ENCODE results near the gene LRRC17. TPM values are rescaled to one million over a fixed set of nuclear protein-coding genes. Genes with fewer than 3 reads are reported as not detected.

LRRC17 gene
- total and polyA plus RNA-seq, 2 of the 4 experiments (the other 2 are of a cell fraction), result 250 to 280 TPM

DNA sequence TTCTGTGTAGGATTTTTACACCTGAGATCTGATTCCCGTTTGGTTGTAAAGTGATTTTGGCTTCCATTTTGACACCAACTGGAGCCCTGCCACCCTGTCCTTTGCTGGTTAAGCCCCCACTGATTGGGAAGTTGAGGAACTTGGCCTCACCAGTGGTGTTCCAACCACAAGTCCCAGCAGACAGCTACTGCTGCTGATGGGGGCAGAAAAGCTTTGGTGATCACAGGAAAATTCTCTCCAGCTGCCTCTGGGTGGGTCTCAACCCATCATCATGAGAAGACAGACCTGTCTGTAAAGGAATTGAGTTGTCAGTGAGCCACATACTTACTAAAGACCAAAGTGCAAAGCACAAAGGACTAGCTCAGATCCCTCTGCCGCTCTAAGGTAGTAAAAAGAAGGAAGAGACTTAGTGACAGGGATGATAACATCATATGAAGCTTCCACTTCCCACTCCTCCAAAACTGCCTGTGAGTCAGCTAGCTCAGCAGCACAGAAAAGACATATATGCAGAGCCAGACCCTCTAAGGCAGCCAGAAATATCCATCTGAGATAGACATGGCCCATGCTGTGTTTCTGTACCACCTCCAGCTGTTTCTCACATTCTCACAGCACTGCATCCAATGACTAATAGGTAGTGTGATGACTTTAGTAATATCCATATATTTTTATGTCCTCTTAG, 22.4 kb upstream of the LRRC17 start:
- Histone ChIP-seq H3K23ac (ENCODE audit: low read depth, low read length) (peak overlapping the region; percentile 47), H3K9me1 (ENCODE audit: insufficient read depth, low read length) (peaks cover 11% of the 10 kb centered on the region), H3K4me1 (ENCODE audit: control insufficient read depth, insufficient read depth, low read length) (peaks cover 12% of the 10 kb centered on the region), H2AFZ (replicated peaks; ENCODE audit: low read length, poor library complexity) (peak overlapping the region; percentile 75), H3K4me3 (ENCODE audit: insufficient read depth, low read depth, low read length) (no peak overlapping the region), H3K9me3 (ENCODE audit: control insufficient read depth, insufficient read depth, low read length) (no peaks in the 10 kb centered on the region), H3K14ac (replicated peaks; ENCODE audit: low read depth, low read length) (peak overlapping the region; percentile 79), H2AK9ac (replicated peaks; ENCODE audit: low read depth, low read length, poor library complexity) (peak overlapping the region; percentile 18), H3K36me3 (ENCODE audit: control insufficient read depth, insufficient read depth, low read length) (no peaks in the 10 kb centered on the region), H3K9ac (ENCODE audit: low read depth, low read length) (no peak overlapping the region), H3K4me2 (ENCODE audit: low read depth, low read length) (peak overlapping the region; percentile 35), H3K18ac (ENCODE audit: low read depth, low read length) (peak overlapping the region; percentile 93), H2BK120ac (ENCODE audit: low read depth, low read length) (peak overlapping the region; percentile 87), H2BK15ac (ENCODE audit: low read depth, low read length) (peak overlapping the region; percentile 85), H3K4ac (ENCODE audit: low read depth, low read length) (peak overlapping the region; percentile 70), H2BK20ac (ENCODE audit: low read depth, low read length) (peak overlapping the region; percentile 87), H3K79me1 (ENCODE audit: low read depth in 1 of 2, low read length in 2 of 2) (peaks cover 0 to 4% of the 10 kb centered on the region in 2 experiments; a peak in 2 of 4 replicates), H3K27me3 (ENCODE audit: control insufficient read depth, insufficient read depth, low read length) (no peaks in the 10 kb centered on the region), H4K8ac (ENCODE audit: low read depth in 2 of 2, low read length in 2 of 2) (peak overlapping the region; percentile 74 to 81), H3K56ac (ENCODE audit: extremely low read depth, insufficient read depth, low read length) (peak overlapping the region; percentile 31; the same call in 1 of the 2 replicates), H2BK5ac (ENCODE audit: low read depth, low read length, poor library complexity, severe bottlenecking) (peak overlapping the region; percentile 73), H4K20me1 (ENCODE audit: insufficient read depth, low read length) (no peaks in the 10 kb centered on the region), H4K5ac (ENCODE audit: low read depth, low read length) (peak overlapping the region; percentile 90), H2AK5ac (ENCODE audit: low read depth, low read length) (peak overlapping the region; percentile 83), H3K27ac (ENCODE audit: insufficient read depth, low read length) (peak overlapping the region; percentile 85), H4K91ac (ENCODE audit: insufficient read depth, low read depth, low read length) (peak overlapping the region; percentile 93)
- DNase-seq (peak; percentile 91), ATAC-seq (ENCODE audit: low read depth) (peak; percentile 60)
- intact Hi-C loops (cut with micrococcal nuclease), result no loop called here
- WGBS, 2 experiments (ENCODE audit: extremely low coverage in 2 of 2, insufficient read length in 1 of 2), result no CpG with 5 or more reads among the region's 2 CpGs
- POLR2A ChIA-PET (ENCODE audit: unreplicated experiment), result no interaction called here
- no peak for TF ChIP-seq BHLHE40 (IDR thresholded peaks at IDR 0.05; ENCODE audit: low read depth, low read length)
- TF ChIP-seq USF2 (IDR thresholded peaks at IDR 0.05; ENCODE audit: low read depth, low read length), result no peak
- peak; percentile 33; the same call in 1 of the 2 replicates for TF ChIP-seq POLR2A (IDR thresholded peaks at IDR 0.05; ENCODE audit: low read depth, low read length)
- 0 out of 2 replicates have a peak, but pooled peaks have one; percentile 26 for TF ChIP-seq FOS (IDR thresholded peaks at IDR 0.05; ENCODE audit: low read depth, low read length)
- TF ChIP-seq CEBPB (IDR thresholded peaks at IDR 0.05; ENCODE audit: low read depth, low read length), result no peak
- no peak for TF ChIP-seq RFX5 (IDR thresholded peaks at IDR 0.05; ENCODE audit: low read depth, low read length)
- no peak for TF ChIP-seq MAZ (IDR thresholded peaks at IDR 0.05; ENCODE audit: borderline replicate concordance, low read depth, low read length)
- no peak for TF ChIP-seq NFE2L2 (IDR thresholded peaks at IDR 0.05; ENCODE audit: low read depth, low read length)
- TF ChIP-seq RCOR1 (IDR thresholded peaks at IDR 0.05; ENCODE audit: insufficient replicate concordance, low read length), result no peak
- no peak for TF ChIP-seq MXI1 (IDR thresholded peaks at IDR 0.05; ENCODE audit: borderline replicate concordance, low read depth, low read length)
- no peak for TF ChIP-seq ELK1 (IDR thresholded peaks at IDR 0.05; ENCODE audit: borderline replicate concordance, low read depth, low read length)
- CTCF ChIA-PET, result interaction anchor here (1.4 kb wide), 1 partner anchor 16 kb away, joined by 5 read pairs; no protein-coding TSS in a partner anchor
- no TSS peak for BruUV-seq (replicated peaks)
- in situ Hi-C loops (cut with MboI; ENCODE audit: low sequenced_read_pairs), result no loop called here
- dilution Hi-C loops (cut with HindIII; ENCODE audit: low sequenced_read_pairs, unreplicated experiment), result no loop called here

Measured in IMR-90 (cell line).